ENCODE results near the gene WWOX. TPM values are rescaled to one million over a fixed set of nuclear protein-coding genes. Genes with fewer than 3 reads are reported as not detected.

Gene WWOX
- total and polyA plus RNA-seq, 2 of the 8 experiments (the other 6 are each of a cell fraction or from before 2014, with no cell fraction given) = 5.4 to 16.7 TPM

- peaks cover 0 to 9% (median 3%) of the 10 kb centered on the region in 4 experiments; a peak in 4 of 7 replicates for H3K4me1 ChIP-seq (replicated peaks in 1 of 4; ENCODE audit: control insufficient read depth in 3 of 4, insufficient read depth in 4 of 4, low read length in 3 of 4)
- H2BK20ac ChIP-seq (ENCODE audit: low read length) = no peak overlapping the region
- no peak overlapping the region for H2AFZ ChIP-seq (ENCODE audit: low read length)
- H2BK12ac ChIP-seq (ENCODE audit: low read depth, low read length) = no peak overlapping the region
- no peak overlapping the region for H2BK120ac ChIP-seq (replicated peaks; ENCODE audit: low read depth, low read length)
- H3K56ac ChIP-seq (replicated peaks; ENCODE audit: insufficient read length, low read depth, low read length) = no peak overlapping the region
- DNase-seq (ENCODE audit: low read depth in 1 of 2, low spot score in 2 of 2) = no peak
- H3K27ac ChIP-seq (ENCODE audit: low read depth, low read length) = no peak overlapping the region
- no peak overlapping the region for H3K18ac ChIP-seq (ENCODE audit: extremely low read depth, low read length)
- 92% methylated on average over 3 of the region's 3 CpGs; no CpG with 5 or more reads in 1 of the 2 experiments for WGBS, 2 experiments (ENCODE audit: extremely low coverage in 1 of 2, insufficient coverage in 1 of 2, insufficient read length in 1 of 2, insufficient replicate concordance in 2 of 2, low coverage in 1 of 2, low lambda C conversion rate in 2 of 2, missing lambda C conversion rate in 1 of 2)
- H3K4me3 ChIP-seq (ENCODE audit: extremely low read depth in 1 of 4, insufficient read depth in 2 of 4, low read depth in 3 of 4, low read length in 4 of 4) = no peak overlapping the region
- H3K4me2 ChIP-seq (ENCODE audit: insufficient read depth in 1 of 2, low read depth in 2 of 2, low read length in 2 of 2) = no peak overlapping the region
- no peaks in the 10 kb centered on the region for H3K79me1 ChIP-seq (ENCODE audit: low read depth, low read length)
- no peaks in the 10 kb centered on the region for H3K23me2 ChIP-seq (ENCODE audit: low read depth, low read length)
- H3K36me3 ChIP-seq (ENCODE audit: control insufficient read depth in 2 of 4, insufficient read depth in 4 of 4, low read length in 3 of 4) = no peaks in the 10 kb centered on the region
- no peak overlapping the region for H4K5ac ChIP-seq (ENCODE audit: insufficient read length, low read depth, low read length)
- no peak overlapping the region for H2BK15ac ChIP-seq (ENCODE audit: low read length)
- ChIA-PET CTCF (ENCODE audit: partially characterized antibody) (interaction anchor here (0.6 to 1.1 kb wide), 3 partner anchors 19 to 439 kb away, joined by 3 to 4 read pairs (median 3); no protein-coding TSS in a partner anchor), POLR2A (ENCODE audit: partially characterized antibody) (no interaction called here)
- no peak overlapping the region for H3K4ac ChIP-seq (replicated peaks; ENCODE audit: insufficient read length, low read depth, low read length)
- no peak overlapping the region for H4K8ac ChIP-seq (ENCODE audit: extremely low read depth, insufficient read depth, low read length)
- no peak overlapping the region for H2AK5ac ChIP-seq (ENCODE audit: low read depth, low read length)
- H3K27me3 ChIP-seq (replicated peaks in 1 of 4; ENCODE audit: control insufficient read depth in 3 of 4, extremely low read depth in 1 of 4, insufficient read depth in 3 of 4, low read length in 3 of 4) = no peaks in the 10 kb centered on the region
- no peak overlapping the region for H2BK5ac ChIP-seq (ENCODE audit: low read depth, low read length)
- no peak overlapping the region for H3K14ac ChIP-seq (ENCODE audit: insufficient read length)
- H4K91ac ChIP-seq (replicated peaks; ENCODE audit: insufficient read length, low read length) = no peak overlapping the region
- no peaks in the 10 kb centered on the region for H3K79me2 ChIP-seq (ENCODE audit: control insufficient read depth in 1 of 2, insufficient read depth in 2 of 2, low read length in 2 of 2)
- H3K23ac ChIP-seq (ENCODE audit: insufficient read length) = no peak overlapping the region
- peaks cover 4% of the 10 kb centered on the region in 2 experiments; a peak in 2 of 4 replicates for H3K9me3 ChIP-seq (ENCODE audit: insufficient read depth in 2 of 2, low read depth in 1 of 2, low read length in 1 of 2)
- no peaks in the 10 kb centered on the region for H4K20me1 ChIP-seq (replicated peaks in 1 of 2; ENCODE audit: control insufficient read depth in 1 of 2, insufficient read depth in 2 of 2, low read length in 2 of 2)
- no peak for FAIRE-seq
- H3K9ac ChIP-seq (replicated peaks in 1 of 4; ENCODE audit: extremely low read depth in 1 of 4, low read depth in 3 of 4, low read length in 3 of 4) = no peak overlapping the region
- no peak for TF ChIP-seq SP4 (IDR thresholded peaks at IDR 0.05; ENCODE audit: low read length)
- no peak for TF ChIP-seq SUZ12 (IDR thresholded peaks at IDR 0.05; ENCODE audit: low read length)
- no peak for TF ChIP-seq SIRT6 (IDR thresholded peaks at IDR 0.05; ENCODE audit: low read length)
- no peak for TF ChIP-seq JUN (IDR thresholded peaks at IDR 0.05; ENCODE audit: low read depth, low read length)
- TF ChIP-seq, protein P1, sequence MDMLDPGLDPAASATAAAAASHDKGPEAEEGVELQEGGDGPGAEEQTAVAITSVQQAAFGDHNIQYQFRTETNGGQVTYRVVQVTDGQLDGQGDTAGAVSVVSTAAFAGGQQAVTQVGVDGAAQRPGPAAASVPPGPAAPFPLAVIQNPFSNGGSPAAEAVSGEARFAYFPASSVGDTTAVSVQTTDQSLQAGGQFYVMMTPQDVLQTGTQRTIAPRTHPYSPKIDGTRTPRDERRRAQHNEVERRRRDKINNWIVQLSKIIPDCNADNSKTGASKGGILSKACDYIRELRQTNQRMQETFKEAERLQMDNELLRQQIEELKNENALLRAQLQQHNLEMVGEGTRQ (IDR thresholded peaks at IDR 0.05; ENCODE audit: low read length) = no peak
- no peak for TF ChIP-seq NANOG (IDR thresholded peaks at IDR 0.05; ENCODE audit: insufficient read depth, low read depth, low read length, poor library complexity, severe bottlenecking)
- TF ChIP-seq FOSL1 (IDR thresholded peaks at IDR 0.05; ENCODE audit: insufficient read depth, low read depth, low read length) = no peak
- no peak for TF ChIP-seq JUND (IDR thresholded peaks at IDR 0.05; ENCODE audit: low read length)
- no peak for TF ChIP-seq NRF1 (IDR thresholded peaks at IDR 0.05; ENCODE audit: low read depth, low read length)
- TF ChIP-seq, protein P2, sequence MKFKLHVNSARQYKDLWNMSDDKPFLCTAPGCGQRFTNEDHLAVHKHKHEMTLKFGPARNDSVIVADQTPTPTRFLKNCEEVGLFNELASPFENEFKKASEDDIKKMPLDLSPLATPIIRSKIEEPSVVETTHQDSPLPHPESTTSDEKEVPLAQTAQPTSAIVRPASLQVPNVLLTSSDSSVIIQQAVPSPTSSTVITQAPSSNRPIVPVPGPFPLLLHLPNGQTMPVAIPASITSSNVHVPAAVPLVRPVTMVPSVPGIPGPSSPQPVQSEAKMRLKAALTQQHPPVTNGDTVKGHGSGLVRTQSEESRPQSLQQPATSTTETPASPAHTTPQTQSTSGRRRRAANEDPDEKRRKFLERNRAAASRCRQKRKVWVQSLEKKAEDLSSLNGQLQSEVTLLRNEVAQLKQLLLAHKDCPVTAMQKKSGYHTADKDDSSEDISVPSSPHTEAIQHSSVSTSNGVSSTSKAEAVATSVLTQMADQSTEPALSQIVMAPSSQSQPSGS (IDR thresholded peaks at IDR 0.05; ENCODE audit: low read length) = no peak
Measured at GRCh38 chr16:79162977-79163376, 1063.5 kb downstream of the WWOX start.

Data from H1 (cell line).